ENCODE results near the gene PEBP1.

PEBP1 gene

GRCh38 chr12:118103601-118104382 is 32.1 kb upstream of the PEBP1 start, which contains the start of gene VSIG10 (continued):
- TF ChIP-seq ZSCAN23 (tag by site-specific recombination; IDR thresholded peaks at IDR 0.05) (no peak), PRDM1 (tag by site-specific recombination; IDR thresholded peaks at IDR 0.05) (no peak), EGR2 (tag by site-specific recombination; IDR thresholded peaks at IDR 0.05; ENCODE audit: low read depth) (no peak), ZNF19 (tag by site-specific recombination; IDR thresholded peaks at IDR 0.05; ENCODE audit: low read depth) (no peak), ZNF324 (tag by site-specific recombination; IDR thresholded peaks at IDR 0.05) (no peak), ZNF10 (tag by site-specific recombination; IDR thresholded peaks at IDR 0.05) (no peak), MEIS1 (CRISPR knock-in tag; IDR thresholded peaks at IDR 0.05; ENCODE audit: borderline replicate concordance) (no peak), ZNF768 (tag by site-specific recombination; IDR thresholded peaks at IDR 0.05) (0 out of 2 replicates have a peak, but pooled peaks have one; percentile 6), ZNF529 (tag by site-specific recombination; IDR thresholded peaks at IDR 0.05; ENCODE audit: insufficient replicate concordance) (no peak), ZNF24 (tag by site-specific recombination; IDR thresholded peaks at IDR 0.05) (no peak), ZBTB48 (tag by site-specific recombination; IDR thresholded peaks at IDR 0.05) (peak; percentile 98), ZNF658 (tag by site-specific recombination; IDR thresholded peaks at IDR 0.05) (no peak), ZNF404 (tag by site-specific recombination; IDR thresholded peaks at IDR 0.05) (no peak), WT1 (tag by site-specific recombination; IDR thresholded peaks at IDR 0.05) (no peak; the same call in 1 of the 2 replicates), YY1 (tag by site-specific recombination; IDR thresholded peaks at IDR 0.05) (no peak), ZNF16 (tag by site-specific recombination; IDR thresholded peaks at IDR 0.05; ENCODE audit: low read depth) (no peak), ZNF354C (tag by site-specific recombination; IDR thresholded peaks at IDR 0.05; ENCODE audit: borderline replicate concordance, low read depth) (no peak), ZBTB7A (tag by site-specific recombination; IDR thresholded peaks at IDR 0.05; ENCODE audit: low read depth) (no peak; the same call in 1 of the 2 replicates), ZFP3 (tag by site-specific recombination; IDR thresholded peaks at IDR 0.05; ENCODE audit: low read depth) (no peak), ZNF707 (tag by site-specific recombination; IDR thresholded peaks at IDR 0.05) (no peak), ZNF223 (tag by site-specific recombination; IDR thresholded peaks at IDR 0.05) (no peak), ZNF571 (tag by site-specific recombination; IDR thresholded peaks at IDR 0.05) (no peak), ZNF521 (tag by site-specific recombination; IDR thresholded peaks at IDR 0.05) (no peak), ZNF76 (tag by site-specific recombination; IDR thresholded peaks at IDR 0.05; ENCODE audit: borderline replicate concordance, low read depth) (0 out of 2 replicates have a peak, but pooled peaks have one; percentile 16), ZBTB44 (tag by site-specific recombination; IDR thresholded peaks at IDR 0.05) (peak; percentile 35; the same call in 1 of the 2 replicates), HOXA7 (CRISPR knock-in tag; IDR thresholded peaks at IDR 0.05; ENCODE audit: borderline replicate concordance) (no peak), ZBTB26 (tag by site-specific recombination; optimal IDR thresholded peaks at IDR 0.05) (peak; percentile 92), ZNF266 (tag by site-specific recombination; IDR thresholded peaks at IDR 0.05; ENCODE audit: low read depth) (no peak), ZNF214 (tag by site-specific recombination; IDR thresholded peaks at IDR 0.05; ENCODE audit: borderline replicate concordance) (no peak), SALL2 (tag by site-specific recombination; IDR thresholded peaks at IDR 0.05; ENCODE audit: borderline replicate concordance) (no peak)
- TF ChIP-seq, protein P1, sequence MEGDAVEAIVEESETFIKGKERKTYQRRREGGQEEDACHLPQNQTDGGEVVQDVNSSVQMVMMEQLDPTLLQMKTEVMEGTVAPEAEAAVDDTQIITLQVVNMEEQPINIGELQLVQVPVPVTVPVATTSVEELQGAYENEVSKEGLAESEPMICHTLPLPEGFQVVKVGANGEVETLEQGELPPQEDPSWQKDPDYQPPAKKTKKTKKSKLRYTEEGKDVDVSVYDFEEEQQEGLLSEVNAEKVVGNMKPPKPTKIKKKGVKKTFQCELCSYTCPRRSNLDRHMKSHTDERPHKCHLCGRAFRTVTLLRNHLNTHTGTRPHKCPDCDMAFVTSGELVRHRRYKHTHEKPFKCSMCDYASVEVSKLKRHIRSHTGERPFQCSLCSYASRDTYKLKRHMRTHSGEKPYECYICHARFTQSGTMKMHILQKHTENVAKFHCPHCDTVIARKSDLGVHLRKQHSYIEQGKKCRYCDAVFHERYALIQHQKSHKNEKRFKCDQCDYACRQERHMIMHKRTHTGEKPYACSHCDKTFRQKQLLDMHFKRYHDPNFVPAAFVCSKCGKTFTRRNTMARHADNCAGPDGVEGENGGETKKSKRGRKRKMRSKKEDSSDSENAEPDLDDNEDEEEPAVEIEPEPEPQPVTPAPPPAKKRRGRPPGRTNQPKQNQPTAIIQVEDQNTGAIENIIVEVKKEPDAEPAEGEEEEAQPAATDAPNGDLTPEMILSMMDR (tag by site-specific recombination; IDR thresholded peaks at IDR 0.05): no peak; the same call in none of the 2 replicates
- TF ChIP-seq, protein P2, sequence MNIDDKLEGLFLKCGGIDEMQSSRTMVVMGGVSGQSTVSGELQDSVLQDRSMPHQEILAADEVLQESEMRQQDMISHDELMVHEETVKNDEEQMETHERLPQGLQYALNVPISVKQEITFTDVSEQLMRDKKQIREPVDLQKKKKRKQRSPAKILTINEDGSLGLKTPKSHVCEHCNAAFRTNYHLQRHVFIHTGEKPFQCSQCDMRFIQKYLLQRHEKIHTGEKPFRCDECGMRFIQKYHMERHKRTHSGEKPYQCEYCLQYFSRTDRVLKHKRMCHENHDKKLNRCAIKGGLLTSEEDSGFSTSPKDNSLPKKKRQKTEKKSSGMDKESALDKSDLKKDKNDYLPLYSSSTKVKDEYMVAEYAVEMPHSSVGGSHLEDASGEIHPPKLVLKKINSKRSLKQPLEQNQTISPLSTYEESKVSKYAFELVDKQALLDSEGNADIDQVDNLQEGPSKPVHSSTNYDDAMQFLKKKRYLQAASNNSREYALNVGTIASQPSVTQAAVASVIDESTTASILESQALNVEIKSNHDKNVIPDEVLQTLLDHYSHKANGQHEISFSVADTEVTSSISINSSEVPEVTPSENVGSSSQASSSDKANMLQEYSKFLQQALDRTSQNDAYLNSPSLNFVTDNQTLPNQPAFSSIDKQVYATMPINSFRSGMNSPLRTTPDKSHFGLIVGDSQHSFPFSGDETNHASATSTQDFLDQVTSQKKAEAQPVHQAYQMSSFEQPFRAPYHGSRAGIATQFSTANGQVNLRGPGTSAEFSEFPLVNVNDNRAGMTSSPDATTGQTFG (tag by site-specific recombination; IDR thresholded peaks at IDR 0.05; ENCODE audit: borderline replicate concordance): no peak
- TF ChIP-seq, protein P3, sequence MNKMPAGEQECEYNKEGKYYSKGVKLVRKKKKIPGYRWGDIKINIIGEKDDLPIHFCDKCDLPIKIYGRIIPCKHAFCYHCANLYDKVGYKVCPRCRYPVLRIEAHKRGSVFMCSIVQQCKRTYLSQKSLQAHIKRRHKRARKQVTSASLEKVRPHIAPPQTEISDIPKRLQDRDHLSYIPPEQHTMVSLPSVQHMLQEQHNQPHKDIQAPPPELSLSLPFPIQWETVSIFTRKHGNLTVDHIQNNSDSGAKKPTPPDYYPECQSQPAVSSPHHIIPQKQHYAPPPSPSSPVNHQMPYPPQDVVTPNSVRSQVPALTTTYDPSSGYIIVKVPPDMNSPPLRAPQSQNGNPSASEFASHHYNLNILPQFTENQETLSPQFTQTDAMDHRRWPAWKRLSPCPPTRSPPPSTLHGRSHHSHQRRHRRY (tag by site-specific recombination; IDR thresholded peaks at IDR 0.05): no peak
